GDM1 (cell line): ENCODE data around the gene MSL1.
"Not testable (repeated sequence)": the region's sequence is repeated elsewhere in the genome, so short reads cannot be mapped to it uniquely, and the experiment has no call there.

Source experiments
- DNase-seq: peaks from one replicate; lab custom pipeline; 2025; lab: John Stamatoyannopoulos, UW

The MSL1 gene

DNA sequence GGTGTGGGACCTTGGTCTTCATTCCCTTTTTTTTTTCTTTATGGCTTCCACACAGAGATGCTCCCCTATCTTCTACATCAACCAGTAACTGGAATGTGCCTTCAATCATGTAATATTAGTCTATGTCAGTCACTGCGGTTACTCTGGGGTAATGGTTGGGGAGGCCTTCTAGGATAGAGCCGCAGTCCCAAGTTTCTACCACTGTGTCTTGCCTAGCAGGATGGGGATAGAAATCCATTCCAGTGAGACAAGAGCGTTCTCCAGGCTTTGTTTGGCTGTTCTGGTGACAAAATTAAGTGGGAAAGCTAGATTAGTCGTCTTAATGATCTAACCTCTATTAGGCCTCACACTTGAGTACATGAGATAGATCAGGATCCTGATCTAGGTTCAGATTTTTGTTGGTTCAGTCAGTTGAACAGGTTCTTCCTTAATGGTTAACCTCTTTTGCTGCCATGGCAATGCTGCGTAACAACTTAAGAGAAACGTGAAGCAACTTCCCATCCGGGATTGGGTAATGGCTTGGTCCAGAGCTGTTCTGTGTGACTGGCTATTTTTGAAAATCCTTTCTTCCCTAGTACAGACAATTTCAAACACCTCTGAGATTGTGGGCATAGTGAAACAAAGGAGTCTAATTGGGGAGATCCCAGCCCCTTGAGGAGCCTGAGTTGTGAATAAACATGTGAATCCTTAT is 8.7 kb downstream of the MSL1 start:
- no peak for DNase-seq

DNA sequence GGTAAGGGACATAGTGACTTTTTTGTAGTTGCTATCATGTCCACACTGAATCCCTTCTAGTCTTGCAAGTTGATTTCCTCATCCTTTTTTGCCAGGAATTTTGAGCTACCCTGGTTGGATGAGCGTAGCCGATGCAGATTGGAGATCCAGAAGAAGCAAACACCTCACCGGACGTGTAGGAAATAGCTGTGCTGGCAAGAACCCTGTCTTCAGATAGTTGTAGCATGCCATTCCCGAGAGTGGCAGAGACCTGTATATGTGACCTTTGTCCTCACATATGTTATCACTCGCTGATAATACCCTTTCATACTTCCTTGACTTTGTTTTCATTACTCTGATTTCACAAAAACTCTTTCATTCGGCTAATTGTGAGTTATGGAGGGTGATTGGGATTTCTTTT is 12.4 kb downstream of the MSL1 start:
- DNase-seq: no peak

DNA sequence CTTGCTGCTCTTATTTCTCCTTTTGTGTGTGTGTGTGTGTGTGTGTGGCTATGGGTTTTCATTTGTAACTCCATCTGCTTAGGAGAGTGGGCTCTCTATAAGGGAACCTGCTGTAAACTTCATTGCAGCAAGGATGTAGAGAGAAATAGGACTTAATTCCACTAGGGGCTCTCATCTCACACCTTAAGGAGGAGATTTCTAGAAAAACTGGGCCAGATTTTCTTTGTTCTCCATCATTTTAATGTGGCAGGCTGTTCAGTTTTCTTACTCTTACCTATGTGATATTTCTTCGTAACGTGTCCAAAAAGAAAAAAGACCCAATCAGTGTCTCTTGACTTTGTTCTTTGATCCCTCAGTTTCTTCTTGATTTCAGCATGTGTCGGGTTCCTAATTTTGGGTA is 14.0 kb downstream of the MSL1 start:
- DNase-seq: no peak

GRCh38 chr17:40139566-40140058 is 17.8 kb downstream of the MSL1 start:
- no peak for DNase-seq

DNA sequence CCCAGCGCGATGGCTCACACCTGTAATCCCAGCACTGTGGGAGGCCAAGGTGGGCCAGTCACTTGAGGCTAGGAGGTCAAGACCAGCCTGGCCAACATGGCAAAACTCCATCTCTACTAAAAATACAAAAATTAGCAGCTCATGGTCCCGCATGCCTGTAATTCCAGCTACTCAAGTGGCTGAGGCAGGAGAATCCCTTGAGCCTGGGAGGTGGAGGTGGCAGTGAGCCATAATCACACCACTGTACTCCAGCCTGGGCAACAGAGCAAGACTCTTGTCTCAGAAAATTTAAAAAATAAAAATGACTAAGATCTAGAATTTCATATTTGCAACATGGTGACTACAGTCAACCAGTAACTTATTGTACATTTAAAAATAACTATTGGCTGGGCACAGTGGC is 21.4 kb downstream of the MSL1 start:
- not testable (repeated sequence) for DNase-seq

- DNase-seq: no peak
Measured at GRCh38 chr17:40145476-40145875, 23.7 kb downstream of the MSL1 start.

GRCh38 chr17:40148527-40148926 is 26.8 kb downstream of the MSL1 start:
- DNase-seq: no peak

DNA sequence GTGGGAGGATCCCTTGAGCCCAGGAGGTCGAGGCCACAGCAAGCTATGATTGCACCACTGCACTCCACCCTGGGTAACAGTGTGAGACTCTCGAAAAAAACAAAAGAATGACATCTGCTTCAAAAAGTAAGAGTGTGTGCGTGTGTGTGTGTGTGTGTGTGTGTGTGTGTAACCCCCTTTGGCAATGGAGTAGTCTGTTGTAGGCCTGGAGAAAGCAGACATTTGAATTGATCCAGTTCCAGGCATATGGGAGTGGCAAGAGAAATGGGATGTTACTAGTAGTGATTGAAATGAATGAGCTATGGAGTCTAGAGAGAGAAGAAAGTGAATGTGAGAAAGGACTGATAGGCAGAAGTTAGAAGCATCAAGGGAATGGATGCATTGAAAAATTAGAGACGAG is 28.5 kb downstream of the MSL1 start:
- no peak for DNase-seq

DNA sequence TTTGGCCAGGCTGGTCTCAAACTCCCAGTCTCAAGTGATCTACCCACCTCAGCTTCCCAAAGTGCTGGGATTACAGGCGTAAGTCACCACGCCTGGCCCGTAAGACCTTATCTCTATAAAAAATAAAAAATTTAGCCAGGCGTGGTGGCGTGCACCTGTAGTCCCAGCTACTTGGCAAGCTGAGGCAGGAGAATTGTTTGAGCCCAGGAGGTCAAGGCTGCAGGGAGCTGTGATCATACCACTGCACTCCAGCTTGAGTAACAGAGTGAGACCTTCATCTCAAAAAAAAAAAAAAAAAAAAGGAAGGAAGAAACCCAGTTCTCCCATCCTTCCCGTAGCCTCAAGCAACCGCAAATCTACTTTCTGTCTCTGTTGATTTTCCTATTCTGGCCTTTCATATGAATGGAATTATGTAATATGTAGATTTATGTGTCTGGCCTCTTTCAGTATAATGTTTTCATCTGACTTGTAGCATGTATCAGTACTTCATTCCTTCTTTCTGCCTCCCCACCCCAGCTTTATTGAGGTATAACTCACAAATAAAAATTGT is 29.7 kb downstream of the MSL1 start:
- no peak for DNase-seq

GRCh38 chr17:40153603-40154236 is 31.9 kb downstream of the MSL1 start:
- DNase-seq: no peak

DNA sequence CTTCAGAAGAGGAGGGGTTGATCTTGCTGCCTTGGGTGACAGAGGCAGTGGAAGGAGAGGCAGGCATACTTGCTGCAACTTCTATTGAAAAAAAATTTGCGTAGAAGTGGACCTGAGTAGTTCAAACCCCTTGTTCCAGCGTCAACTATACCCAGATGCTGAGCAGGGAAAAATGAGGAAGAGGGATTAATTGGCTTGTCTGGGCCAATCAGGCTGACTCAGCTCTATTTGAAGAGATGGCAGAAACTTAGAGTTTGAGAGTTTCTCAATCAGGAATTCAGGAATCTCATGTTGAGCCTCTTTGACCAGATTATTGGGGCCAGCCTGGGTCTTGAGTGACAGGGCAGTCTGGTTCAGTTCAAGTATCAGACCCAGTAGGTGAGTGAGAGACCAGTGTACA is 36.2 kb downstream of the MSL1 start:
- DNase-seq: no peak

DNA sequence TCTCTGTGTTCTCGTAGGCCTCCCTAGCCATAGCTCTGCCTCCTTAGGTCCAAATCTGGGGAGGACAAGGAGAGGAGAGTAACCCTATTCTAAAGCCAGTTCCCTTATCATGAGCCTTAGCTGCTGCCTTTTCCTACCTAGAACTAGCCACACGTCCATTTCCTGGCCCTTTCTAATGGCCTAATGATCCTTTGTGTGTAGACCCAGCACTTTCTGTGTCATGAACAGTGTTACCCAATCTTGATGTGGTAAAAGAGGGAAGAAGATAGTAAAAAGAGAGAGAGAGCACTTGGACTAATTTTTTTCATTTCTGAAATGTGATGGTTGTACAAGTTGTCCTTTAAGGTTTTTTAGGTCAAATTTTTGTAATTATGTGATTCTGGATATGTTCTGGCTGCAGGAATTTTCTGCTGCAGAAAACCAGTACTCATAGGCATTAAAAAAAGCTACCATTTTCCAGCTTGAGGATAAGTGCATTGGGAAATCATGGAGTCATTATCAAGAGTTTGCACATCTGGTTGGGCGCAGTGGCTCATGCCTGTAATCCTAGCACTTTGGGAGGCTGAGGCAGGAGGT is 36.8 kb downstream of the MSL1 start:
- no peak for DNase-seq

DNA sequence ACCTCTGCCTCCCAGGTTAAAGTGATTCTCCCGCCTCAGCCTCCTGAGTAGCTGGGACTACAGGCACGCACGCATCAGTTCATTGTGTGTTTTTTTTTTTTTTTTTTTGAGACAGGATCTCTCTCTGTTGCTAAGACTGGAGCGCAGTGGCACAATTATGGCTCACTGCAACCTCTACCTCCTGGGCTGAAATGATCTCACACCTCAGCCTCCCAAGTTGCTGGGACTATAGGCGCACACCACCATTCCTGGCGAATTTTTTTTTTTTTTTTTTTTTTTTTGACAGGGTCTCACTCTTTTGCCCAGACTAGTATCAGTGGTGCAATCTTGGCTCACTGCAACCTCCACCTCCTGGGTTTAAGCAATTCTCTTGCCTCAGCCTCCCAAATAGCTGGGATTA is 37.7 kb downstream of the MSL1 start:
- DNase-seq: no peak

GRCh38 chr17:40167685-40168261 is 46.0 kb downstream of the MSL1 start:
- DNase-seq: no peak

- peak; percentile 43 for DNase-seq
Measured at GRCh38 chr17:40168262-40168832, 46.6 kb downstream of the MSL1 start.

DNA sequence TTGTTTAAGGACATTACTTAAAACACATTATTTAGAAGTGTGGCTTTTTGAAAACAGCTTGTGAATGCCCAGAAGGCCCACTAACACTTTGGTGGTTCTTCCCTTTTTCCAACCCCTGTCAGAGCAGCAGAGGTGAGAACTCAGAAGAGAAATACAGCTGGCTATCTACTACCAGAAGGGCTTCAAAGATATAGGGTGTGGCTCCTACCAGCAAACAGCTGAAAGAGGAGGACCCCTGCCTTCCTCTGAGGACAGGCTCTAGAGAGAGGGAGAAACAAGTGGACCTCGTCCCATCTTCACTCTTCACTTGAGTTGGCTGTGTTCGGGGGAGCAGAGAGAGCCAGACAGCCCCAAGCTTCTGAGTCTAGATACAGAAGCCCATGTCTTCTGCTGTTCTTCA is 48.6 kb downstream of the MSL1 start:
- DNase-seq: no peak

- no peak for DNase-seq
Measured at GRCh38 chr17:40171750-40172149, 50.0 kb downstream of the MSL1 start.

DNA sequence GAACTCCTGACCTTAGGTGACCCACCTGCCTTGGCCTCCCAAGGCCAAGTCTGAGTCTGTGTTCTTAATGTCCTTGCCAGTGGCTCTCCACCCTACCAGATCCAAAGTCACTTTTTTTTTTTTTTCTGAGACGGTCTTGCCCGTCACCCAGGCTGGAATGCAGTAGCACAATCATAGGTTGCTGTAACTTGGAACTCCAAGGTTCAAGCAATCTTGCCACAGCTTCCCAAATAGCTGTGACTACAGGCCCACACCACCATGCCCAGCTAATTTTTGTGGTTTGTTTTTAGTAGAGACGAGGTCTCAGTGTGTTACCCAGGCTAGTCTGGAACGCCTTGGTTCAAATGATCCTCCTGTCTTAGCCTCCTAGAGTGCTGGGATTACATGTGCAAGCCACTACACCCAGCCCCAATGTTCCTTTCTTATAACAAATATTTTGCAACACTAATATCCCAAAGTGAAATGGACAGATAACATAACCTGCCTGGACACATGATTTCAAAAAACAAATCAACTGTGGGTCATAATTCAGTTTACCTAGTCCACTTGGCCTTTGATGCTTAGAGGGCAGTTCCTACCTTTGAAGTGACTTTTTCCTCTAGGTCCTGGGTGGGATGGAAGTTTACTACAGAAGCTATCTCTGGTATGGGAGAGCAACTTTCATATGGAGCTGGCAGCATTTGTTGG is 51.5 kb downstream of the MSL1 start:
- no peak for DNase-seq

DNA sequence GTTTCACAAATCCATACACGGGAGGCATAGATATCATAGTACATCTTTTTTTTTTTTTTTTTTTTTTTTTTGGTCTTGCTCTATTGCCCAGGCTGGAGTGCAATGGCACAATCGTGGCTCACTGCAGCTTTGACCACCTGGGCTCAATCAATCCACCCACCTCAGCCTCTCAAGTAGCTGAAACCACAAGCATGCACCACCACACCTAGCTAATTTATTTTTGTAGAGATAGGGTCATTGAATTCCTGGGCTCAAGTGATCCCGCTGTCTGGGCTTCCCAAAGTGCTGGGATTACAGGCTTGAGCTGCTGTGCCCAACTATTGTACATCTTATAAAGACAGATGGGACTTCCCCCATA is 52.0 kb downstream of the MSL1 start:
- no peak for DNase-seq

- DNase-seq: no peak
Measured at GRCh38 chr17:40174514-40174913, 52.7 kb downstream of the MSL1 start.

DNA sequence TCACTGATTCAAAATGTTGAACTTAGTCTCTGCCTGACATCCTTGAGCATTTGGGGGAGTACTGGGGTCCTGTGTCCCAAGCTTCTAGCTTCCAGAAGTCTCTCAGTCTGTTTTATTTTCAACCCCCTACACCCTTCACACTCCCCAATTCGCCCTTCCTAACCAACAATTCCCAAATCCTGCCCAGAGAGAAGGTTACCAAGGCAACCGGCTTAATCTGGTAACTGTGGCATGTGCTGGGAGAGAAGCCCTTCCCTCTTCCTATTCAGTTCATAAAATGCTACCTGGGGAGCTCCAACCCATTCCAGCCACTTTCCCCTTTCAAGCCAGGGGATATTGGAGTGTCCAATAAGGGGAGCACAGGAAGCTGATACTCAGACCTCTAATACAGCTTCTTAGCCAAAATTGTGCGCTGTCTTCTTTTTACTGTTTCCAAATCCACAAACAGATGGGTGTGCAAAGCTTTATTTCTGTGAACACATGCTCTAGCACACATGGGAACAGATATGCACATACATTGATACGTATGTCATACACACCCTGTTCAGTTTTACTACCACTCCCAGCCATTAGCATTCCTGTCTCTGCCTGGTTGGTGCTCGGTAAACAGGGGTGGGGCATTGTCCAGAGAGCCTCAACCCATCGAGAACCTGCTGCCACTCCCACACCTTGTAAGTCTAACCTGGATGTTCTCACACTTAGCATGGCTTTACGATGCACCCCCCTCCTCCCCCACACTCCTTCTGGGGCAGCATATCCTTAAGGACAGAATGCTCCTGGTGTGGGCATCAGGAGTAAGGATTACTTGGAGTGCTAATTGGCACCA is 54.4 kb downstream of the MSL1 start:
- no peak for DNase-seq
